Transverse colon (tissue), 4 donors: ENCODE data around the gene BBS4. TPM values are rescaled to one million over a fixed set of nuclear protein-coding genes. Genes with fewer than 3 reads are reported as not detected.
A peak's percentile ranks its signal among the peaks of the same experiment; 100 is the strongest.

Experiments
- DNase-seq: peaks from one replicate; pipeline ENCODE4 v3.0.0-alpha.2; 2019
- H3K27ac ChIP-seq, 4 donors: fragments of 200-600 bp; sonication (generic); 2 replicates each; pipeline ENCODE4 v1.5.1; 2016 to 2018; ENCODE audit warnings: inconsistent platforms in 4 of 4
- H3K27me3 ChIP-seq: fragments of 200-600 bp; sonication (generic); 2 replicates; pipeline ENCODE4 v1.5.1; 2017; ENCODE audit warnings: inconsistent platforms
- H3K36me3 ChIP-seq, 4 donors: fragments of 200-600 bp; sonication (generic); 2 replicates each; pipeline ENCODE4 v1.5.1; 2017 to 2019; ENCODE audit warnings: inconsistent platforms in 4 of 4
- H3K4me1 ChIP-seq, 4 donors: fragments of 200-600 bp; sonication (generic); 2 replicates each; pipeline ENCODE4 v1.5.1; 2017 to 2020; ENCODE audit warnings: inconsistent platforms in 4 of 4
- H3K4me3 ChIP-seq, 4 donors: fragments of 200-600 bp; sonication (generic); 1 replicate in 1 of 4; 2 replicates in 3 of 4; pipeline versions ENCODE4 v1.5.1 to v1.6.1; 2017 to 2019; ENCODE audit warnings: inconsistent platforms in 4 of 4
- H3K9me3 ChIP-seq, 2 donors: fragments of 200-600 bp; sonication (generic); 2 replicates each; pipeline ENCODE4 v1.5.1; 2017 to 2019; ENCODE audit warnings: inconsistent platforms in 2 of 2
- CTCF ChIP-seq, 5 experiments: fragments of 200-600 bp in 3 of 5; fragments of 450-650 bp in 2 of 5; sonication (generic) in 3 of 5; IDR thresholded peaks; 1 replicate in 2 of 5; 2 replicates in 3 of 5; pipeline ENCODE4 v1.5.1; 2016 to 2017; ENCODE audit warnings: antibody characterized with exemption in 5 of 5, inconsistent platforms in 3 of 5, mild to moderate bottlenecking in 2 of 5, moderate library complexity in 1 of 5
- EP300 ChIP-seq: sonication (generic); formaldehyde crosslinking; IDR thresholded peaks from one replicate; pipeline ENCODE4 v1.6.1; 2017; ENCODE audit warnings: antibody characterized with exemption, low read depth
- POLR2A ChIP-seq: fragments of 450-650 bp; IDR thresholded peaks from one replicate; pipeline ENCODE4 v1.6.1; 2016; ENCODE audit warnings: antibody characterized with exemption, mild to moderate bottlenecking, moderate library complexity
- POLR2AphosphoS5 ChIP-seq, 3 donors: sonication (generic); formaldehyde crosslinking; IDR thresholded peaks; one replicate each; pipeline ENCODE4 v1.6.1; 2016; ENCODE audit warnings: antibody characterized with exemption in 3 of 3
- WGBS, 2 donors: methylation state at CpG; one replicate each; pipeline ENCODE4 v1.1.5; 2018; ENCODE audit warnings: low coverage in 1 of 2; 5-methylcytosine and 5-hydroxymethylcytosine counted together
- in situ Hi-C, 4 donors: fragments of 200-750 bp; cut with MboI; loops; one replicate each; pipeline versions ENCODE4 v1.15.0 to v1.15.1; 2017; ENCODE audit warnings: low sequenced_read_pairs in 3 of 4, low pct_ligation_motif_present in 1 of 4, low pct_unique_long_range_greater_than_20kb in 1 of 4
- intact Hi-C: fragments of 100-400 bp; cut with DNase I; formaldehyde crosslinking; loops from one replicate; pipeline ENCODE4 v1.15.1; 2023; ENCODE audit warnings: low total_unique reads
- total RNA-seq, 4 donors: library from RNA; depleted of rRNA; stranded (reverse); fragments of >200 nt; gene quantifications; one replicate each; pipeline ENCODE4 v1.1.0, GENCODE V29; 2016

BBS4 gene
- total RNA-seq, 4 donors from 2014 or later, result 9.2 to 21.3 (median 19.2) TPM

GRCh38 chr15:72785432-72785831 is 99.4 kb downstream of the BBS4 start:
- Histone ChIP-seq H3K27ac (peak overlapping the region in 3 of 4 donors; percentile 95 to 99 (median 97)), H3K9me3 (no peaks in the 10 kb centered on the region), H3K4me3 (no peak overlapping the region), H3K36me3 (no peaks in the 10 kb centered on the region), H3K4me1 (peaks cover 8 to 30% (median 22%) of the 10 kb centered on the region in 4 donors), H3K27me3 (no peaks in the 10 kb centered on the region)
- DNase-seq, result peak; percentile 14
- 64 to 83% methylated on average over 1 to 4 of the region's 4 CpGs for WGBS, 2 donors
- no peak for TF ChIP-seq POLR2A
- TF ChIP-seq CTCF (IDR thresholded peaks at IDR 0.05), result no peak
- TF ChIP-seq EP300, result no peak
- no peak for TF ChIP-seq POLR2AphosphoS5 (IDR thresholded peaks at IDR 0.05)
- intact Hi-C loops (no loop called here), in situ Hi-C loops (loop anchor here in 3 of 4 donors (25.0 kb wide), 1 partner anchor 477 kb away; no protein-coding TSS in a partner anchor)

- Histone ChIP-seq H3K27me3 (no peaks in the 10 kb centered on the region), H3K9me3 (no peaks in the 10 kb centered on the region), H3K4me1 (peaks cover 8 to 26% (median 22%) of the 10 kb centered on the region in 4 donors), H3K36me3 (no peaks in the 10 kb centered on the region), H3K4me3 (no peak overlapping the region), H3K27ac (peak overlapping the region in 2 of 4 donors; percentile 13 to 99)
- WGBS, 2 donors, result 91 to 93% methylated on average over 2 of the region's 2 CpGs
- in situ Hi-C loops, result loop anchor here in 3 of 4 donors (25.0 kb wide), 1 partner anchor 476 kb away; no protein-coding TSS in a partner anchor
- DNase-seq, result no peak
- intact Hi-C loops, result no loop called here
- no peak for TF ChIP-seq POLR2A
- no peak for TF ChIP-seq CTCF (IDR thresholded peaks at IDR 0.05)
- TF ChIP-seq POLR2AphosphoS5 (IDR thresholded peaks at IDR 0.05), result no peak
- TF ChIP-seq EP300, result no peak
Measured at GRCh38 chr15:72785841-72786240, 99.8 kb downstream of the BBS4 start.

- Histone ChIP-seq H3K36me3 (no peaks in the 10 kb centered on the region), H3K27me3 (no peaks in the 10 kb centered on the region), H3K9me3 (no peaks in the 10 kb centered on the region), H3K4me3 (no peak overlapping the region), H3K27ac (peak overlapping the region in 1 of 4 donors; percentile 99), H3K4me1 (peaks cover 8 to 22% (median 22%) of the 10 kb centered on the region in 4 donors)
- in situ Hi-C loops, result loop anchor here in 3 of 4 donors (25.0 kb wide), 1 partner anchor 476 kb away; no protein-coding TSS in a partner anchor
- no peak for DNase-seq
- intact Hi-C loops, result no loop called here
- 94 to 100% methylated on average over 1 to 4 of the region's 4 CpGs for WGBS, 2 donors
- TF ChIP-seq EP300 (no peak), POLR2AphosphoS5 (IDR thresholded peaks at IDR 0.05) (no peak), POLR2A (no peak), CTCF (IDR thresholded peaks at IDR 0.05) (no peak)
Measured at GRCh38 chr15:72786242-72786641, 100.2 kb downstream of the BBS4 start.

- DNase-seq, result no peak
- H3K9me3 ChIP-seq, result no peaks in the 10 kb centered on the region
- no peaks in the 10 kb centered on the region for H3K36me3 ChIP-seq
- no peak for TF ChIP-seq EP300
- TF ChIP-seq POLR2A, result no peak
- no peak for TF ChIP-seq POLR2AphosphoS5 (IDR thresholded peaks at IDR 0.05)
- TF ChIP-seq CTCF (IDR thresholded peaks at IDR 0.05), result no peak
- intact Hi-C loops (no loop called here), in situ Hi-C loops (loop anchor here in 3 of 4 donors (25.0 kb wide), 1 partner anchor 475 kb away; no protein-coding TSS in a partner anchor)
- H3K27ac ChIP-seq, result no peak overlapping the region
- H3K27me3 ChIP-seq, result no peaks in the 10 kb centered on the region
- H3K4me3 ChIP-seq, result no peak overlapping the region
- 90 to 92% methylated on average over 4 to 8 of the region's 8 CpGs for WGBS, 2 donors
- H3K4me1 ChIP-seq, result peaks cover 6 to 17% (median 16%) of the 10 kb centered on the region in 4 donors
Measured at GRCh38 chr15:72786676-72787345, 100.8 kb downstream of the BBS4 start.
